NB4 (cell line): Measurements from ENCODE around the gene KIF13A.

Experiments used
- MAX ChIP-seq: IDR thresholded peaks from 2 replicates; pipeline ENCODE4 v1.6.1; 2011; ENCODE audit warnings: low read depth, low read length
- POLR2A ChIP-seq: IDR thresholded peaks from 2 replicates; pipeline ENCODE4 v1.6.1; 2011; ENCODE audit warnings: mild to moderate bottlenecking; ENCODE audit not compliant: insufficient read length; ENCODE audit errors: extremely low read depth
- TF ChIP-seq, protein P1 (sequence below): IDR thresholded peaks from one replicate; pipeline ENCODE4 v1.5.1; 2012; ENCODE audit warnings: low read depth, low read length

- no peak for TF ChIP-seq POLR2A
- TF ChIP-seq, protein P1, sequence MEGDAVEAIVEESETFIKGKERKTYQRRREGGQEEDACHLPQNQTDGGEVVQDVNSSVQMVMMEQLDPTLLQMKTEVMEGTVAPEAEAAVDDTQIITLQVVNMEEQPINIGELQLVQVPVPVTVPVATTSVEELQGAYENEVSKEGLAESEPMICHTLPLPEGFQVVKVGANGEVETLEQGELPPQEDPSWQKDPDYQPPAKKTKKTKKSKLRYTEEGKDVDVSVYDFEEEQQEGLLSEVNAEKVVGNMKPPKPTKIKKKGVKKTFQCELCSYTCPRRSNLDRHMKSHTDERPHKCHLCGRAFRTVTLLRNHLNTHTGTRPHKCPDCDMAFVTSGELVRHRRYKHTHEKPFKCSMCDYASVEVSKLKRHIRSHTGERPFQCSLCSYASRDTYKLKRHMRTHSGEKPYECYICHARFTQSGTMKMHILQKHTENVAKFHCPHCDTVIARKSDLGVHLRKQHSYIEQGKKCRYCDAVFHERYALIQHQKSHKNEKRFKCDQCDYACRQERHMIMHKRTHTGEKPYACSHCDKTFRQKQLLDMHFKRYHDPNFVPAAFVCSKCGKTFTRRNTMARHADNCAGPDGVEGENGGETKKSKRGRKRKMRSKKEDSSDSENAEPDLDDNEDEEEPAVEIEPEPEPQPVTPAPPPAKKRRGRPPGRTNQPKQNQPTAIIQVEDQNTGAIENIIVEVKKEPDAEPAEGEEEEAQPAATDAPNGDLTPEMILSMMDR: no peak
- no peak for TF ChIP-seq MAX
Measured at GRCh38 chr6:17808609-17809008, 178.8 kb downstream of the KIF13A start.
